Measurements from ENCODE around the gene XYLT1.

XYLT1 gene

DNA sequence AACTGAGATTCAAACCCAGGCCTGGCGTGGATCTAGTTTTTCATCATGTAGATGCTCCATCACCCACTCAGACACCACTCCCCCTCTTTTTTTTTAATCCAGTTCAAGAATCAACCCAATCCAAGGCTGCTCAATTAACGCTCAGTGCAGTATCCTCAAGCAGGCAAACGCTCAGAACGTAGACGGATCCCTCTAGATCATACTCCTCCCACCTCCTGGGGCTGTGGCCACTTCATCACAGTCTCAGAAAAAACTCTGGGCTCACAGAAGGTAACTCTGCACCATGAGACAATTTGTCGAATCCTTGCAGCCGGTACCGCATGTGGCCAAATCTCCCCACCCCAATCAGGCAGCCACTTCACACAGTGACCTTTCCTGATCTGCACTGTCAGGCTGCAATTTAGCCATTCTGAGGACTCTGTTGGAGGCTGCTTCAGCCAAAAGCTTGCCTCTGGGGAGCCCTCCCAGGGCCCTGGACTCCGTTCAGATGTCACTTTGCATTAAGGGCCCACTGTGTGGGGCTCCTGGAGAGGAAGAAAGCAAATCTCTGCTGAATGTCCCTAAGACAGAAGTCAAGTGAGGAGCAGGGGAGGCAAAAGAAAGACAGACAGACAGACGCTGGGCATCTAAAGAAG lies 183.5 kb downstream of the XYLT1 start:
- ATAC-seq, result peak; percentile 53
- TF ChIP-seq CSDC2 (CRISPR knock-in tag; IDR thresholded peaks at IDR 0.05) (no peak), ISL1 (CRISPR knock-in tag; IDR thresholded peaks at IDR 0.05) (no peak), SNAI2 (CRISPR knock-in tag; IDR thresholded peaks at IDR 0.05) (no peak), OSR1 (CRISPR knock-in tag; IDR thresholded peaks at IDR 0.05) (no peak), ARNTL (CRISPR knock-in tag; IDR thresholded peaks at IDR 0.05; ENCODE audit: borderline replicate concordance, low read depth) (no peak), ZC3H10 (CRISPR knock-in tag; IDR thresholded peaks at IDR 0.05) (no peak), ZNF70 (CRISPR knock-in tag; IDR thresholded peaks at IDR 0.05) (no peak), RARB (CRISPR knock-in tag; IDR thresholded peaks at IDR 0.05) (no peak), ESRRG (CRISPR knock-in tag; IDR thresholded peaks at IDR 0.05) (no peak), PPARA (CRISPR knock-in tag; IDR thresholded peaks at IDR 0.05; ENCODE audit: borderline replicate concordance) (no peak)
- TF ChIP-seq, protein P1, sequence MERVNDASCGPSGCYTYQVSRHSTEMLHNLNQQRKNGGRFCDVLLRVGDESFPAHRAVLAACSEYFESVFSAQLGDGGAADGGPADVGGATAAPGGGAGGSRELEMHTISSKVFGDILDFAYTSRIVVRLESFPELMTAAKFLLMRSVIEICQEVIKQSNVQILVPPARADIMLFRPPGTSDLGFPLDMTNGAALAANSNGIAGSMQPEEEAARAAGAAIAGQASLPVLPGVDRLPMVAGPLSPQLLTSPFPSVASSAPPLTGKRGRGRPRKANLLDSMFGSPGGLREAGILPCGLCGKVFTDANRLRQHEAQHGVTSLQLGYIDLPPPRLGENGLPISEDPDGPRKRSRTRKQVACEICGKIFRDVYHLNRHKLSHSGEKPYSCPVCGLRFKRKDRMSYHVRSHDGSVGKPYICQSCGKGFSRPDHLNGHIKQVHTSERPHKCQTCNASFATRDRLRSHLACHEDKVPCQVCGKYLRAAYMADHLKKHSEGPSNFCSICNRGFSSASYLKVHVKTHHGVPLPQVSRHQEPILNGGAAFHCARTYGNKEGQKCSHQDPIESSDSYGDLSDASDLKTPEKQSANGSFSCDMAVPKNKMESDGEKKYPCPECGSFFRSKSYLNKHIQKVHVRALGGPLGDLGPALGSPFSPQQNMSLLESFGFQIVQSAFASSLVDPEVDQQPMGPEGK (CRISPR knock-in tag; IDR thresholded peaks at IDR 0.05; ENCODE audit: borderline replicate concordance), result no peak
- TF ChIP-seq, protein P2, sequence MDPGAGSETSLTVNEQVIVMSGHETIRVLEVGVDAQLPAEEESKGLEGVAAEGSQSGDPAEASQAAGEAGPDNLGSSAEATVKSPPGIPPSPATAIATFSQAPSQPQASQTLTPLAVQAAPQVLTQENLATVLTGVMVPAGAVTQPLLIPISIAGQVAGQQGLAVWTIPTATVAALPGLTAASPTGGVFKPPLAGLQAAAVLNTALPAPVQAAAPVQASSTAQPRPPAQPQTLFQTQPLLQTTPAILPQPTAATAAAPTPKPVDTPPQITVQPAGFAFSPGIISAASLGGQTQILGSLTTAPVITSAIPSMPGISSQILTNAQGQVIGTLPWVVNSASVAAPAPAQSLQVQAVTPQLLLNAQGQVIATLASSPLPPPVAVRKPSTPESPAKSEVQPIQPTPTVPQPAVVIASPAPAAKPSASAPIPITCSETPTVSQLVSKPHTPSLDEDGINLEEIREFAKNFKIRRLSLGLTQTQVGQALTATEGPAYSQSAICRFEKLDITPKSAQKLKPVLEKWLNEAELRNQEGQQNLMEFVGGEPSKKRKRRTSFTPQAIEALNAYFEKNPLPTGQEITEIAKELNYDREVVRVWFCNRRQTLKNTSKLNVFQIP (CRISPR knock-in tag; IDR thresholded peaks at IDR 0.05; ENCODE audit: borderline replicate concordance, low read depth), result no peak
- TF ChIP-seq, protein P3, sequence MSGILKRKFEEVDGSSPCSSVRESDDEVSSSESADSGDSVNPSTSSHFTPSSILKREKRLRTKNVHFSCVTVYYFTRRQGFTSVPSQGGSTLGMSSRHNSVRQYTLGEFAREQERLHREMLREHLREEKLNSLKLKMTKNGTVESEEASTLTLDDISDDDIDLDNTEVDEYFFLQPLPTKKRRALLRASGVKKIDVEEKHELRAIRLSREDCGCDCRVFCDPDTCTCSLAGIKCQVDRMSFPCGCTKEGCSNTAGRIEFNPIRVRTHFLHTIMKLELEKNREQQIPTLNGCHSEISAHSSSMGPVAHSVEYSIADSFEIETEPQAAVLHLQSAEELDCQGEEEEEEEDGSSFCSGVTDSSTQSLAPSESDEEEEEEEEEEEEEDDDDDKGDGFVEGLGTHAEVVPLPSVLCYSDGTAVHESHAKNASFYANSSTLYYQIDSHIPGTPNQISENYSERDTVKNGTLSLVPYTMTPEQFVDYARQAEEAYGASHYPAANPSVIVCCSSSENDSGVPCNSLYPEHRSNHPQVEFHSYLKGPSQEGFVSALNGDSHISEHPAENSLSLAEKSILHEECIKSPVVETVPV (CRISPR knock-in tag; IDR thresholded peaks at IDR 0.05), result no peak

DNA sequence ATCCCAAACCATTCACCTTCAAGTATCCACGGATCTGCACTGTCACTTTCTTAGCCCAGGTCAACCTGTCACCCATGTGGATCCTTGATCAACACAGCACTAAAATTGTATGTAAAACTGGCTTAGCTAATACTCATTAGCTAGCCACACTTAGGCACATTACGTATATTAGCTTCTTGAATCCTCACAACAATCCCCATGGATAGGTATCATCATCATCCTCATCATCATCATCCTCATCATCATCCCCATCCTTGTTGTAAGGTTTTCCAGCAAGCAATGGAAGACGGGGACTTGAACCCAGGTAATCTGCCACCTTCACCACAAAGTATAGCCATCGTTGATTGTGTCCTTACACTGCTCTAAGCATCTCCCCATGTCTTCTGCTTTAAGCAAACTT lies 184.3 kb downstream of the XYLT1 start:
- no peak for TF ChIP-seq ZFP30 (CRISPR knock-in tag; IDR thresholded peaks at IDR 0.05)
- TF ChIP-seq, protein P1 (CRISPR knock-in tag; IDR thresholded peaks at IDR 0.05; ENCODE audit: borderline replicate concordance), result no peak
- no peak for TF ChIP-seq ZNF565 (CRISPR knock-in tag; conservative IDR thresholded peaks at IDR 0.05; ENCODE audit: low read depth)
- TF ChIP-seq GLIS3 (CRISPR knock-in tag; IDR thresholded peaks at IDR 0.05), result no peak
- TF ChIP-seq, protein P2 (CRISPR knock-in tag; IDR thresholded peaks at IDR 0.05; ENCODE audit: borderline replicate concordance, low read depth), result no peak
- TF ChIP-seq ISL1 (CRISPR knock-in tag; IDR thresholded peaks at IDR 0.05), result no peak
- no peak for TF ChIP-seq TCF4 (CRISPR knock-in tag; IDR thresholded peaks at IDR 0.05; ENCODE audit: borderline replicate concordance)
- TF ChIP-seq OSR1 (CRISPR knock-in tag; IDR thresholded peaks at IDR 0.05), result no peak
- TF ChIP-seq PPARA (CRISPR knock-in tag; IDR thresholded peaks at IDR 0.05; ENCODE audit: borderline replicate concordance), result no peak
- TF ChIP-seq ZC3H10 (CRISPR knock-in tag; IDR thresholded peaks at IDR 0.05), result no peak
- no peak for TF ChIP-seq ESRRG (CRISPR knock-in tag; IDR thresholded peaks at IDR 0.05)
- no peak for TF ChIP-seq TOX (CRISPR knock-in tag; IDR thresholded peaks at IDR 0.05; ENCODE audit: borderline replicate concordance)
- TF ChIP-seq, protein P4, sequence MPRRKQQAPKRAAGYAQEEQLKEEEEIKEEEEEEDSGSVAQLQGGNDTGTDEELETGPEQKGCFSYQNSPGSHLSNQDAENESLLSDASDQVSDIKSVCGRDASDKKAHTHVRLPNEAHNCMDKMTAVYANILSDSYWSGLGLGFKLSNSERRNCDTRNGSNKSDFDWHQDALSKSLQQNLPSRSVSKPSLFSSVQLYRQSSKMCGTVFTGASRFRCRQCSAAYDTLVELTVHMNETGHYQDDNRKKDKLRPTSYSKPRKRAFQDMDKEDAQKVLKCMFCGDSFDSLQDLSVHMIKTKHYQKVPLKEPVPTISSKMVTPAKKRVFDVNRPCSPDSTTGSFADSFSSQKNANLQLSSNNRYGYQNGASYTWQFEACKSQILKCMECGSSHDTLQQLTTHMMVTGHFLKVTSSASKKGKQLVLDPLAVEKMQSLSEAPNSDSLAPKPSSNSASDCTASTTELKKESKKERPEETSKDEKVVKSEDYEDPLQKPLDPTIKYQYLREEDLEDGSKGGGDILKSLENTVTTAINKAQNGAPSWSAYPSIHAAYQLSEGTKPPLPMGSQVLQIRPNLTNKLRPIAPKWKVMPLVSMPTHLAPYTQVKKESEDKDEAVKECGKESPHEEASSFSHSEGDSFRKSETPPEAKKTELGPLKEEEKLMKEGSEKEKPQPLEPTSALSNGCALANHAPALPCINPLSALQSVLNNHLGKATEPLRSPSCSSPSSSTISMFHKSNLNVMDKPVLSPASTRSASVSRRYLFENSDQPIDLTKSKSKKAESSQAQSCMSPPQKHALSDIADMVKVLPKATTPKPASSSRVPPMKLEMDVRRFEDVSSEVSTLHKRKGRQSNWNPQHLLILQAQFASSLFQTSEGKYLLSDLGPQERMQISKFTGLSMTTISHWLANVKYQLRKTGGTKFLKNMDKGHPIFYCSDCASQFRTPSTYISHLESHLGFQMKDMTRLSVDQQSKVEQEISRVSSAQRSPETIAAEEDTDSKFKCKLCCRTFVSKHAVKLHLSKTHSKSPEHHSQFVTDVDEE (CRISPR knock-in tag; IDR thresholded peaks at IDR 0.05), result no peak
- no peak for TF ChIP-seq ZFP3 (CRISPR knock-in tag; IDR thresholded peaks at IDR 0.05)
- no peak for TF ChIP-seq ARNTL (CRISPR knock-in tag; IDR thresholded peaks at IDR 0.05; ENCODE audit: borderline replicate concordance, low read depth)
- ATAC-seq, result no peak
